ENCODE measurements around the gene PPP1R18.

DNA sequence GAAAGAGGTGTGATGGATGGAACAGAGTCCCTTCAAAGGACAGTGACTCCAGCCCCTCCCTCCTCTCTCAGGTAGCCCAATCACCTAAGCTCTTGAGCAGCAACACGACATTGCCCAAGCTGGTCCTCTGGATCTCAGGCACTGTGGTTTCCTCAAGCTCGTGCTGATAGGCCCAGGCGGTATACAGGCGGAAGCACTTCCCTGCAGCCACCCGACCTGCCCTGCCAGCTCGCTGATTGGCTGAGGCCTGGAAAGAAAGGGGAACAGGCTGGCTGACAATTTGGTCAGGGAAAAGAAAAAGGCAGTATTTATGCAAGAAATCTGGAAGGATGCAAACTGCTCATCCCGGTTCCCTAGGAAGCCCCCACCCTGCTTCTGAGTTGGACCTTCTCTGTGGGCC lies 29.9 kb downstream of the PPP1R18 start:
- TF ChIP-seq BHLHE40 (IDR thresholded peaks at IDR 0.05; ENCODE audit: low read depth, low read length) (no peak), CTCF (conservative IDR thresholded peaks at IDR 0.05; ENCODE audit: low read depth, low read length) (no peak), RFX5 (IDR thresholded peaks at IDR 0.05; ENCODE audit: low read depth, low read length) (no peak), RCOR1 (IDR thresholded peaks at IDR 0.05; ENCODE audit: insufficient replicate concordance, low read length) (no peak), POLR2A (IDR thresholded peaks at IDR 0.05; ENCODE audit: low read depth, low read length) (no peak), MAZ (IDR thresholded peaks at IDR 0.05; ENCODE audit: borderline replicate concordance, low read depth, low read length) (no peak), RAD21 (IDR thresholded peaks at IDR 0.05; ENCODE audit: low read length) (no peak)
- TF ChIP-seq, protein P1, sequence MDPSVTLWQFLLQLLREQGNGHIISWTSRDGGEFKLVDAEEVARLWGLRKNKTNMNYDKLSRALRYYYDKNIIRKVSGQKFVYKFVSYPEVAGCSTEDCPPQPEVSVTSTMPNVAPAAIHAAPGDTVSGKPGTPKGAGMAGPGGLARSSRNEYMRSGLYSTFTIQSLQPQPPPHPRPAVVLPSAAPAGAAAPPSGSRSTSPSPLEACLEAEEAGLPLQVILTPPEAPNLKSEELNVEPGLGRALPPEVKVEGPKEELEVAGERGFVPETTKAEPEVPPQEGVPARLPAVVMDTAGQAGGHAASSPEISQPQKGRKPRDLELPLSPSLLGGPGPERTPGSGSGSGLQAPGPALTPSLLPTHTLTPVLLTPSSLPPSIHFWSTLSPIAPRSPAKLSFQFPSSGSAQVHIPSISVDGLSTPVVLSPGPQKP (IDR thresholded peaks at IDR 0.05; ENCODE audit: borderline replicate concordance, low read depth, low read length) = no peak
- TF ChIP-seq, protein P2, sequence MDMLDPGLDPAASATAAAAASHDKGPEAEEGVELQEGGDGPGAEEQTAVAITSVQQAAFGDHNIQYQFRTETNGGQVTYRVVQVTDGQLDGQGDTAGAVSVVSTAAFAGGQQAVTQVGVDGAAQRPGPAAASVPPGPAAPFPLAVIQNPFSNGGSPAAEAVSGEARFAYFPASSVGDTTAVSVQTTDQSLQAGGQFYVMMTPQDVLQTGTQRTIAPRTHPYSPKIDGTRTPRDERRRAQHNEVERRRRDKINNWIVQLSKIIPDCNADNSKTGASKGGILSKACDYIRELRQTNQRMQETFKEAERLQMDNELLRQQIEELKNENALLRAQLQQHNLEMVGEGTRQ (IDR thresholded peaks at IDR 0.05; ENCODE audit: low read depth, low read length) = no peak

Measured in IMR-90 (cell line).